DND-41 (cell line): ENCODE results near the gene PTPN23.

Source experiments
- ATAC-seq: fragments of 200-7000 bp; cut with Tn5 transposase; 3 replicates; pipeline ENCODE4 v1.9.1; 2021; ENCODE audit warnings: low read depth; ENCODE audit not compliant: insufficient read depth
- DNase-seq: peaks from one replicate; pipeline ENCODE4 v3.0.0-alpha.2; 2020
- H2AFZ ChIP-seq: 2 replicates; pipeline ENCODE4 v1.6.0; 2012; ENCODE audit warnings: low read depth, low read length
- H3K27ac ChIP-seq: 2 replicates; pipeline ENCODE4 v1.5.1; 2012; ENCODE audit warnings: low read length, inconsistent platforms
- H3K27me3 ChIP-seq: fragments of 200-600 bp; sonication (generic); 2 replicates; pipeline ENCODE4 v1.6.0; 2012; ENCODE audit warnings: low read length, mild to moderate bottlenecking, inconsistent platforms; ENCODE audit not compliant: insufficient read depth, poor library complexity
- H3K36me3 ChIP-seq: 2 replicates; pipeline ENCODE4 v1.5.1; 2012; ENCODE audit warnings: low read length, inconsistent platforms; ENCODE audit not compliant: insufficient read depth
- H3K4me1 ChIP-seq: 2 replicates; pipeline ENCODE4 v1.5.1; 2012; ENCODE audit warnings: mild to moderate bottlenecking, low read length; ENCODE audit not compliant: insufficient read depth
- H3K4me2 ChIP-seq: 2 replicates; pipeline ENCODE4 v1.6.0; 2012; ENCODE audit warnings: mild to moderate bottlenecking, moderate library complexity, low read length, inconsistent platforms; ENCODE audit not compliant: insufficient read depth
- H3K4me3 ChIP-seq, 2 experiments: fragments of 200-600 bp in 1 of 2; shearing (Covaris generic) in 1 of 2; 2 replicates each; pipeline ENCODE4 v1.5.1; 2012 to 2016; ENCODE audit warnings: inconsistent platforms in 2 of 2, low read length in 2 of 2, mild to moderate bottlenecking in 2 of 2, low read depth in 1 of 2, moderate library complexity in 1 of 2
- H3K79me2 ChIP-seq: 2 replicates; pipeline ENCODE4 v1.6.0; 2012; ENCODE audit warnings: low read length, inconsistent platforms; ENCODE audit not compliant: insufficient read depth
- H3K9ac ChIP-seq: 2 replicates; pipeline ENCODE4 v1.6.0; 2012; ENCODE audit warnings: low read depth, mild to moderate bottlenecking, inconsistent platforms, low read length, moderate library complexity
- H3K9me3 ChIP-seq: 2 replicates; pipeline ENCODE4 v1.5.1; 2012; ENCODE audit warnings: low read length, moderate library complexity, mild to moderate bottlenecking, inconsistent platforms; ENCODE audit not compliant: insufficient read depth, severe bottlenecking
- H4K20me1 ChIP-seq: 2 replicates; pipeline ENCODE4 v1.6.0; 2012; ENCODE audit warnings: low read length; ENCODE audit not compliant: insufficient read depth
- EZH2 ChIP-seq: IDR thresholded peaks from 3 replicates; pipeline ENCODE4 v1.6.1; 2012; ENCODE audit warnings: borderline replicate concordance, low read depth, mild to moderate bottlenecking, moderate library complexity, low read length, inconsistent platforms; ENCODE audit not compliant: severe bottlenecking
- TF ChIP-seq, protein P1 (sequence below): IDR thresholded peaks from 2 replicates; pipeline ENCODE4 v1.5.1; 2012; ENCODE audit warnings: borderline replicate concordance, low read length, moderate library complexity, mild to moderate bottlenecking; ENCODE audit not compliant: poor library complexity, severe bottlenecking; ENCODE audit errors: extremely low read depth

The PTPN23 gene

GRCh38 chr3:47419083-47420043, 38.5 kb downstream of the PTPN23 start:
- Histone ChIP-seq H3K36me3 (peaks cover 82% of the 10 kb centered on the region), H2AFZ (no peak overlapping the region)
- no peak for TF ChIP-seq EZH2
- TF ChIP-seq, protein P1, sequence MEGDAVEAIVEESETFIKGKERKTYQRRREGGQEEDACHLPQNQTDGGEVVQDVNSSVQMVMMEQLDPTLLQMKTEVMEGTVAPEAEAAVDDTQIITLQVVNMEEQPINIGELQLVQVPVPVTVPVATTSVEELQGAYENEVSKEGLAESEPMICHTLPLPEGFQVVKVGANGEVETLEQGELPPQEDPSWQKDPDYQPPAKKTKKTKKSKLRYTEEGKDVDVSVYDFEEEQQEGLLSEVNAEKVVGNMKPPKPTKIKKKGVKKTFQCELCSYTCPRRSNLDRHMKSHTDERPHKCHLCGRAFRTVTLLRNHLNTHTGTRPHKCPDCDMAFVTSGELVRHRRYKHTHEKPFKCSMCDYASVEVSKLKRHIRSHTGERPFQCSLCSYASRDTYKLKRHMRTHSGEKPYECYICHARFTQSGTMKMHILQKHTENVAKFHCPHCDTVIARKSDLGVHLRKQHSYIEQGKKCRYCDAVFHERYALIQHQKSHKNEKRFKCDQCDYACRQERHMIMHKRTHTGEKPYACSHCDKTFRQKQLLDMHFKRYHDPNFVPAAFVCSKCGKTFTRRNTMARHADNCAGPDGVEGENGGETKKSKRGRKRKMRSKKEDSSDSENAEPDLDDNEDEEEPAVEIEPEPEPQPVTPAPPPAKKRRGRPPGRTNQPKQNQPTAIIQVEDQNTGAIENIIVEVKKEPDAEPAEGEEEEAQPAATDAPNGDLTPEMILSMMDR, result no peak

GRCh38 chr3:47420044-47420430, 39.2 kb downstream of the PTPN23 start:
- DNase-seq (no peak), ATAC-seq (no peak)
- no peak overlapping the region for H2AFZ ChIP-seq
- TF ChIP-seq, protein P1, result no peak
- no peak for TF ChIP-seq EZH2
- H3K9ac ChIP-seq, result no peak overlapping the region
- no peaks in the 10 kb centered on the region for H3K9me3 ChIP-seq
- peaks cover 3% of the 10 kb centered on the region; the same call in 1 of the 2 replicates for H3K79me2 ChIP-seq
- peaks cover 12% of the 10 kb centered on the region for H3K4me1 ChIP-seq
- no peak overlapping the region for H3K4me3 ChIP-seq
- H3K27ac ChIP-seq, result no peak overlapping the region
- H3K27me3 ChIP-seq, result no peaks in the 10 kb centered on the region
- H4K20me1 ChIP-seq, result peaks cover 9% of the 10 kb centered on the region
- peaks cover 82% of the 10 kb centered on the region for H3K36me3 ChIP-seq
- H3K4me2 ChIP-seq, result no peak overlapping the region

More at GRCh38 chr3:47419083-47420043, 38.5 kb downstream of the PTPN23 start:
- no peaks in the 10 kb centered on the region for H3K27me3 ChIP-seq
- H4K20me1 ChIP-seq, result peaks cover 12% of the 10 kb centered on the region
- peaks cover 12% of the 10 kb centered on the region for H3K4me1 ChIP-seq
- DNase-seq (no peak), ATAC-seq (no peak)
- H3K4me2 ChIP-seq, result no peak overlapping the region
- no peak overlapping the region for H3K9ac ChIP-seq
- no peak overlapping the region for H3K27ac ChIP-seq
- H3K79me2 ChIP-seq, result peaks cover 3% of the 10 kb centered on the region; the same call in 1 of the 2 replicates
- H3K4me3 ChIP-seq, result no peak overlapping the region
- H3K9me3 ChIP-seq, result no peaks in the 10 kb centered on the region

GRCh38 chr3:47420511-47421484, 40.0 kb downstream of the PTPN23 start:
- no peaks in the 10 kb centered on the region for H3K9me3 ChIP-seq
- H3K9ac ChIP-seq, result peak overlapping the region; percentile 49
- peak overlapping the region; percentile 75 for H2AFZ ChIP-seq
- H3K4me2 ChIP-seq, result peak overlapping the region; percentile 54
- peaks cover 82% of the 10 kb centered on the region for H3K36me3 ChIP-seq
- H4K20me1 ChIP-seq, result peaks cover 9% of the 10 kb centered on the region
- peak; percentile 92 for ATAC-seq
- H3K27ac ChIP-seq, result peak overlapping the region; percentile 78
- peak overlapping the region in 1 of 2 experiments; percentile 34; a peak in 2 of 4 replicates for H3K4me3 ChIP-seq
- peaks cover 12% of the 10 kb centered on the region for H3K4me1 ChIP-seq
- TF ChIP-seq, protein P1, result peak; percentile 94
- no peak for TF ChIP-seq EZH2
- peak; percentile 90 for DNase-seq
- H3K79me2 ChIP-seq, result peaks cover 3% of the 10 kb centered on the region; the same call in 1 of the 2 replicates
- H3K27me3 ChIP-seq, result no peaks in the 10 kb centered on the region
